DOHH2 (cell line): ENCODE measurements around the gene GRIN2C.

Source experiments
- H3F3A ChIP-seq: fragments of 200-600 bp; sonication (generic), shearing (Covaris generic); 2 replicates; pipeline ENCODE4 v1.6.0; 2016; ENCODE audit warnings: antibody characterized with exemption, mild to moderate bottlenecking; ENCODE audit not compliant: control insufficient read depth, insufficient read depth
- H3K27ac ChIP-seq: fragments of 200-600 bp; sonication (generic); 2 replicates; pipeline ENCODE4 v1.5.1; 2014; ENCODE audit warnings: low read depth, mild to moderate bottlenecking, low read length, moderate library complexity
- H3K27me3 ChIP-seq: fragments of 200-600 bp; sonication (generic); 2 replicates; pipeline ENCODE4 v1.6.1; 2014; ENCODE audit warnings: mild to moderate bottlenecking, low read length, mixed read lengths; ENCODE audit not compliant: control insufficient read depth
- H3K36me3 ChIP-seq: fragments of 200-600 bp; sonication (generic); 2 replicates; pipeline ENCODE4 v1.6.1; 2014; ENCODE audit warnings: mild to moderate bottlenecking, low read length, moderate library complexity, mixed read lengths; ENCODE audit not compliant: control insufficient read depth
- H3K4me1 ChIP-seq: fragments of 200-600 bp; sonication (generic); 2 replicates; pipeline ENCODE4 v1.6.1; 2014; ENCODE audit warnings: mild to moderate bottlenecking, low read length, mixed read lengths; ENCODE audit not compliant: control insufficient read depth
- H3K4me2 ChIP-seq: fragments of 200-600 bp; sonication (generic); 2 replicates; pipeline ENCODE4 v1.6.0; 2014; ENCODE audit warnings: mild to moderate bottlenecking, low read length, moderate library complexity
- H3K4me3 ChIP-seq: fragments of 200-600 bp; sonication (generic); 2 replicates; pipeline ENCODE4 v1.5.1; 2014; ENCODE audit warnings: mild to moderate bottlenecking, low read length, mixed read lengths
- H3K79me2 ChIP-seq: fragments of 200-600 bp; sonication (generic); 2 replicates; pipeline ENCODE4 v1.6.1; 2014; ENCODE audit warnings: mild to moderate bottlenecking, low read length, mixed read lengths; ENCODE audit not compliant: control insufficient read depth
- H3K9me2 ChIP-seq: fragments of 200-600 bp; sonication (generic); replicated peaks from 2 replicates; pipeline ENCODE4 v1.6.1; 2014; ENCODE audit warnings: mild to moderate bottlenecking, low read length, mixed read lengths; ENCODE audit not compliant: control insufficient read depth
- H3K9me3 ChIP-seq: fragments of 200-600 bp; sonication (generic); 2 replicates; pipeline ENCODE4 v1.6.1; 2014; ENCODE audit warnings: antibody characterized with exemption, low read length, mixed read lengths; ENCODE audit not compliant: control insufficient read depth, insufficient read depth
- H4K20me1 ChIP-seq: fragments of 200-600 bp; sonication (generic); 2 replicates; pipeline ENCODE4 v1.6.0; 2014; ENCODE audit warnings: low read depth, mild to moderate bottlenecking, antibody characterized with exemption, low read length, moderate library complexity; ENCODE audit not compliant: control insufficient read depth, insufficient read depth
- CTCF ChIP-seq: fragments of 200-600 bp; sonication (generic); IDR thresholded peaks from one replicate; pipeline ENCODE4 v1.5.1; 2014; ENCODE audit warnings: antibody characterized with exemption, mild to moderate bottlenecking, low read depth, low read length; ENCODE audit not compliant: poor library complexity, severe bottlenecking
- EZH2phosphoT487 ChIP-seq: fragments of 200-600 bp; sonication (generic); IDR thresholded peaks from 2 replicates; pipeline ENCODE4 v1.6.1; 2017; ENCODE audit warnings: borderline replicate concordance, mild to moderate bottlenecking, antibody characterized with exemption, low read length, moderate library complexity, mixed read lengths

Gene GRIN2C

DNA sequence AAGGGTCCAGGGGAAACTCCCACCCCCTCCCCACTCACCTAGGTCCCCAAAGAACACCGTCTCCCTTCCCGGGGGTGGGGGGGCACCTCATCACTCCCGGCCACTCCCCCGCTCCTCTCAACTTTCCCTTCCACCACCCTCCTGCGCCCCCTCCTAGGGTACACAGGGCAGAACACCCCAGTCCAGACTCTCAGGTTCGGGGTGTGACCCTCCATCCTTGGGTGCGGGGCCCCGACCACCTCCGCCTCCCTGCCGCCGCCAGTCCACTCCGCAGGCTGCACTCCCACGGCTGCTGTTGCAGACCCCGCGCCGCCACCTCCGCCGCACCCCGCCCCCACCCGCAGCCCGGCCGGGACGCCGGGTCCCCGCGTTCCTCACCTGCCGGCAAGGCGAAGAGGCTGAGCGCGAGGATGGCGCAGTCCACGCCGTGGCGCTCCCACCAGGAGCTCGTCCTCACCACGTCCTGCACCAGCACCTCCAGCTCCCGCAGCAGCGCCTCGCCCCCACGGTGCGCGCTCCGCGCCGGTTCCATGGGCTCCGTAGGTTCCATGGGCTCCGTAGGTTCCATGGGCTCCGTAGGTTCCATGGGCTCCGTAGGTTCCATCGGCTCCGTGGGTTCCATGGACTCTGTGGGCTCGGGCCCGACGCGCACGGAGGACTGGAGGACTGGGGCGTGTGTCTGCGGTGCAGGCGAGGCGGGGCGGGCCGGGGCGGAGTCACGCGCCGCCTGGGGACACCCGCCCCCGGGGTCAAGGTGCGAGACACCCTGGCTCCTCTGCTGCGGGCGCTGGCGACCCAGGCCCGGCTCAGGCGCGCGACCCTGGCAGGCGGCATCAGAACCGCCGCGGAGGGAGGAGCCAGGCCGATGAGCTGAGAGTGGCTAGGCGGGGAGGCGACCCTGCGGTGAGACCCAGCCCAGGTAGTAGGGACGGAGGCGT is 33.6 kb upstream of the GRIN2C start, which contains the start of gene FADS6:
Gene FADS6, minus strand, starts transcription at position 660 of the 938 bp plus-strand sequence. Its CDS starts 38 bp downstream, at position 622.
- no peaks in the 10 kb centered on the region for H4K20me1 ChIP-seq
- H3K27ac ChIP-seq: no peak within 1 kb of the TSS
- no peak within 1 kb of the TSS for H3K4me3 ChIP-seq
- TF ChIP-seq EZH2phosphoT487 (no peak), CTCF (no peak)
- H3K4me2 ChIP-seq: no peak within 1 kb of the TSS
- H3K9me2 ChIP-seq: no peaks in the 10 kb centered on the region
- H3F3A ChIP-seq: no peaks in the 10 kb centered on the region
- no peaks in the 10 kb centered on the region for H3K9me3 ChIP-seq
- H3K27me3 ChIP-seq: no peaks in the 10 kb centered on the region
- H3K4me1 ChIP-seq: no peaks in the 10 kb centered on the region
- no peaks in the 10 kb centered on the region for H3K79me2 ChIP-seq
- no peaks in the 10 kb centered on the region for H3K36me3 ChIP-seq

GRCh38 chr17:74892013-74892841 is 32.5 kb upstream of the GRIN2C start:
- H3K27me3 ChIP-seq: 0 out of 2 replicates have a peak, but pooled peaks cover 2% of the 10 kb centered on the region
- no peaks in the 10 kb centered on the region for H3K9me2 ChIP-seq
- H3K4me2 ChIP-seq: no peak overlapping the region
- no peaks in the 10 kb centered on the region for H3K4me1 ChIP-seq
- no peaks in the 10 kb centered on the region for H3K79me2 ChIP-seq
- H3K9me3 ChIP-seq: no peaks in the 10 kb centered on the region
- no peak overlapping the region for H3K27ac ChIP-seq
- H3F3A ChIP-seq: no peaks in the 10 kb centered on the region
- no peak for TF ChIP-seq EZH2phosphoT487
- TF ChIP-seq CTCF: no peak
- no peak overlapping the region for H3K4me3 ChIP-seq
- no peaks in the 10 kb centered on the region for H3K36me3 ChIP-seq
- no peaks in the 10 kb centered on the region for H4K20me1 ChIP-seq

GRCh38 chr17:74890554-74890953 is 30.9 kb upstream of the GRIN2C start:
- no peaks in the 10 kb centered on the region for H3K9me3 ChIP-seq
- TF ChIP-seq CTCF: no peak
- no peak for TF ChIP-seq EZH2phosphoT487
- H3K79me2 ChIP-seq: no peaks in the 10 kb centered on the region
- no peak overlapping the region for H3K27ac ChIP-seq
- H3K4me3 ChIP-seq: no peak overlapping the region
- no peak overlapping the region for H3K4me2 ChIP-seq
- no peaks in the 10 kb centered on the region for H3K9me2 ChIP-seq
- H3K27me3 ChIP-seq: peaks cover 6% of the 10 kb centered on the region; the same call in 1 of the 2 replicates
- no peaks in the 10 kb centered on the region for H3K4me1 ChIP-seq
- no peaks in the 10 kb centered on the region for H3F3A ChIP-seq
- H3K36me3 ChIP-seq: no peaks in the 10 kb centered on the region
- no peaks in the 10 kb centered on the region for H4K20me1 ChIP-seq
